GM11168 (cell line): Measurements from ENCODE around the gene GPR25.
"Not testable (repeated sequence)": the region's sequence is repeated elsewhere in the genome, so short reads cannot be mapped to it uniquely, and the experiment has no call there.

Experiments used
- in situ Hi-C: fragments of 300-500 bp; cut with MboI; formaldehyde crosslinking; loops from one replicate; pipeline ENCODE4 v1.12.0; 2022; ENCODE audit warnings: low sequenced_read_pairs; ENCODE audit not compliant: unreplicated experiment

GPR25 gene

DNA sequence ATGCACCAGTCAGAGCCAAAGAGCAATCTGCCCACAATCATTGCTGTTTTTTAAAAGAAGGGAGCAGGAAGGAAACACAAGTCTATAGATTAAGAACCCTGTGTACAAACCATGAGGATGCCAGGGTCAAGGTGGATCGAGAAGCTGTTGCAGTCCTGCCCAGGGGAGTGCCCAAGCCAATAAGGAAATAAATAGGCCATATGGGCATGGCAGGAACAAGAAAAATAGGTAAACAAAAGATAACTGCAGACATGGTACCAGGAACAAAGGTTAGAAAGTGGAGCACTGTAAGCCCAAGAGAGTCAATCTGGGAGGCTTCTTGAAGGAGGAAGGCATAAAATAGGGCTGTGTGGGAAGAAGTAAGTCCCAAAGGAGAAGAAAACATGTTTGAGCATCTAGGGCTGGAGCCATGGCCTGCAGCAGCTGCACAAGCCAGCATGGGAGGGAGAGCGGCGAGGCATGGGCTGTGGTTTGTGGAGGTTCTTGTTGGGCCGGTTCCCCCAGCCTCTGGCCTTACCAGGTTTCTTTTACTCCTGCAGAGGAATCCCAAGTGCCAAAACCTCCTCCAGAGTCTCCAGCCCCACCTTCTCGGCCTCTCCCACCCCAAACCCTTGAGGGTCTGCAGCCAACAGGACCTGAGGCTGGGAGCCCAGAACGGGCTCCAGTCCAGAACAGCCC, 35.5 kb downstream of the GPR25 start:
- in situ Hi-C loops, result no loop called here

DNA sequence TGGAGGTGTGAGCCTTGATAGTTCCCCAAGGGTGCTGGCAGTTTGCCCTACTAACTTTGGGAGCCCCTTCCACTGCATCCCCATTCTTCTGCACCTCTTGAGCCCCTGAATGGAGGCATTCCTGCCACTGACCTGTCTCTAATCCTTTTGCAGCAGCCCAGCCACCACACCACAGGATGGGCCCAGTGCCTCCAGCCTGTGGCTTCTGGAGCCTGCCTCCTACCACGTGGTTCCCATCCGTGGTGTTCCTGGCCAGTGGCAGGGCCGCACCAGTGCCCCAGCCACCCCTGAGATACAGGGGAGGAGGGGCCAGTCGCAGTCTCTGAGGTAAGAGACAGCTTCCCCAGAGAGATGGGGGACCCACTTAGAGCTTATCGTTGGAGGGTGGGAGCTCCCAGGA, 36.3 kb downstream of the GPR25 start:
- in situ Hi-C loops, result no loop called here

DNA sequence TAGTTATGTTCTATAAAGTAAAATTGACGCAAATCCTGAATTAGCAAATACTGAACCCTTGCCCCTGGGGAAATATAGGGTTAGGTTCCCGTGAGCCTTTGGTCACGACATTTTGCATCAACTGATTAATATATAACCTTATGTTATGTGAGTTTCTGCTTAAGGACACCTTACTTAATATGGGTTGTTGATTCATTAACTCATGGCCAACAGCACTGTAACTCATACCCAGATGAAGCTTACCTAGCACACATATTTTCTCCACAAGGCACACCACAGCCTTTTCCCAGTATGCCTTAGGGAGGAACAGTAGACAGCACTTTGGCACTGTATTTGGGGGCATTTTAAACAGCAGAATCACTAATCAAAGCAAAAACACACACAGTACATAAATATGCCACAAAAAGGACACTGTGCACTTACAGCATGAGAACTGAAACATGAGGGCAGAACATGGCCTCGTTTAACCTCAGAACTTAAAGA, 37.0 kb downstream of the GPR25 start:
- in situ Hi-C loops, result no loop called here

DNA sequence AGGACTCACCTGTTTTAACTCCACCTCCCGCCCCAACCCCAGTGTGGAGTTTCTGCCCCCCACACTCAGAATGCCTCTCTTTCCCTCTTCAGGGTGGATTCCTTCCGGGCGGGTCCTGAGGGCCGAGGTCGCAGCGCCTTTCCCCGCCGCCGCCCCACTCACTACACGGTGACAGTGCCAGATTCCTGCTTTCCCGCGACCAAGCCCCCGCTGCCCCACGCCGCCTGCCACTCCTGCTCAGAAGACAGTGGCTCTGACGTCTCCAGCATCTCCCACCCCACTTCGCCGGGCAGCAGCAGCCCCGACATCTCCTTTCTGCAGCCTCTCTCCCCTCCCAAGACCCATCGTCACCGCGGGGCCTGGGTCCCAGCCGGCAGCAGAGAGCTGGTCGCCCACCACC, 38.6 kb downstream of the GPR25 start:
- in situ Hi-C loops, result no loop called here

DNA sequence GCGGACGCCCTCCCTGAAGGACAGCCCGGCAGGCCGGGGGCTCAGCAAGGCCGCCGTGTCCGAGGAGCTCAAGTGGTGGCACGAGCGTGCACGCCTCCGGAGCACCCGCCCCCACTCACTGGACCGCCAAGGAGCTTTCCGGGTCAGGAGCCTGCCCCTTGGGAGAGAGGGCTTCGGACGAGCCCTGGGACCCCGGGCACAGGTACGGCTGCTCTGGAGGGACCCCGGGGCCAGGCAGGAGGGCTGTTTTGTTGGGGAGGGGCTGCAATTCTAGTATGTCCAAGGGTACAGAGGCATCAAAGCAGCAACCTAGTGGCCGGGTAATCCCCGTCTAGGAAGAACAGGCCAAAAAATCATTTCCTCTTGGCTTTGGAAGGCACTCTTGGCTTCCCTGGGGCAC, 39.2 kb downstream of the GPR25 start:
- in situ Hi-C loops, result not testable (repeated sequence)

DNA sequence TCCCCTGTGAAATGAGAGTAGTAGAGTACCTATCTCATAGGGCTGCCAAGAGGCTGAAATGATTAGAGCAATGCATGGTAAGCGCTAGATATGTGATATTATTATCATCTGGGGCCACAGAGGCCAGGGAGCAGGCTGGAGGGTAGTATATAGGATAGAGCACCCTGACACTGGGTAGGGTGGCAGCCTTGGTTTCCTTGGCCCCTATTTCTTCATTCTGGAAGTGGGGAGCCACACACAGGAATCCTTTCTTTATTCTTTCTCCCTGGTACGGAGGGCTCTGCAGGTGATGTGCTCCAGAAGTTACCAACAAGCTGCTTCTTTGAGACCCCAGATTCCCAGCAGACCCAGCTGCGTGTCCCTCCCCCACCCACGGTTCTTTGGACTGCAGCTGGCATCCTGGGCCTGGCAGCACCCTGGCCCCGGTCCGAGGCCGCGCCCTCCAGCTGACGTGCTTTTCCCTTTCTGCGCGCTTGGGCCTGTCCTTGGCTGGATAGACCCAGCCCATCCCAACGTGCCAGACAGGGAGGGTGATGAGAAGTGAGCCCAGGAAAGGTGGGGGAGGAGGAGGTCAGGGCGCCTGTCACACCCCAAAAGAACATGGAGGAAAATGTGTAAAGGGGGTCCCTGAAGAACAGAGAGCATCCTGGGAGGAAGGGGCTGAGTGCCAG, 40.1 kb downstream of the GPR25 start:
- in situ Hi-C loops, result no loop called here

DNA sequence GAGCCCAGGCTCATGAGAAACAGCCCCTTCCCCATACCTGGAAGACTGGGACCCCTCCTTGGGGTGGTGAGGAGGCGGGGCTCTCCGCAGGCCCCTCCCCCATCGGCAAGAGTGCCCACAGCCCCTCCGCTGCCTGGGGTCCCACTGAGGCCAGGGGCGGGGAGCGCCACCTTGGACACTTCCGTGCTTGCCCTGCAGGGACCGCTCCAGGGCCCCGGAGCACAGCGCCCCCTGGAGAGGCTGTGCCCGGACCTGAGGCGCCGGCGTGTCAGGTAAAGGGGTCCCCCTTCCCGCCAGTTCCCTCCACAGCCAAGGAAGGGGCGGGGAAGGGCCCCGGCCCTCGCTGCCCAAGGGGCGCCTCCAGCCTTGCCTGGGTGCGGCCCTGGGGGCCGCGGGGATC, 43.4 kb downstream of the GPR25 start:
- in situ Hi-C loops, result no loop called here

DNA sequence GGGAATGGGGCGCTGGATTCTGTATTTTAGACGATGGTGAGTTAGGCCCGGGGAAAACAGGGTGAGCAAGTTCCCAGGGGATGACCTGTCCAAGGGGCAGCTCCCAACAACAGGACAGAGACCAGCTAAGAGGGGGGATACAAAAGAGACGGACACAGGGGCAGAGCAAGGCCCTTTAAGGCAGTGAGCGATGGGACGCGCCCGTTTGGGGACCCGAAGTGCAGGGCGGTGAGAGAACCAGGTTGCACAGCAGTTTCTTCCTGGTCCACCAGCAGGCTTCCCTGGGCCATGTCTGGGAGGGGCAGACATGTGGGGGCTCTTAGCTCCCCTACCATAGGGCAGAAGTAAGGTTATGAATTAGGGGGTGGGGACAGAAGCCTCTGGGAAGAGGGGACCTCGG, 43.9 kb downstream of the GPR25 start:
- in situ Hi-C loops, result no loop called here

DNA sequence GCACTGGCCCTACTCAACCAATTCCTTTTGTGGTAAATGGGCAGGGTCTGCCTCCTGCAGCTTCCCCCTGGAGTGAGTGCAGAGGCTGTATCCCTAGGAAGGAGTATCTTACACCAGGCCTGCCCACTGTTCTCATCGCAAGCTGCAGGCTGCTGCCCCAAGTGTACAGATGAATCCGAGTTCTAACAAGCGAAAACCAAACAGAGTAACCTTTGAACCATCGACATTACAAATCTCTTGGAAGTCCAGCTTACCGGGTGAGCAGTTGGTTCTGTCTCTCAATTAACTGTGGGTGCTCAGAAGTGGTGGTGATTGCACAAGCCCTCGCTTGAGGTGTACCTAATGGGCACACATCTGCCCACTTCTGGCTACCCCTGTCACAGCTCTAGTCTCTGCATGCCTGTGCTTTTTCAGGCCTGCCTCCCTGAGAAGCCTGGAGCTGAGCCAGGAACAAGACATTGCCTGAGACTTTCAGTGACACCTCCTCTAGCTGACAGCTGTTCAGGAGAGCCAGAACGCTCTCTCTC, 44.6 kb downstream of the GPR25 start:
- in situ Hi-C loops, result no loop called here

DNA sequence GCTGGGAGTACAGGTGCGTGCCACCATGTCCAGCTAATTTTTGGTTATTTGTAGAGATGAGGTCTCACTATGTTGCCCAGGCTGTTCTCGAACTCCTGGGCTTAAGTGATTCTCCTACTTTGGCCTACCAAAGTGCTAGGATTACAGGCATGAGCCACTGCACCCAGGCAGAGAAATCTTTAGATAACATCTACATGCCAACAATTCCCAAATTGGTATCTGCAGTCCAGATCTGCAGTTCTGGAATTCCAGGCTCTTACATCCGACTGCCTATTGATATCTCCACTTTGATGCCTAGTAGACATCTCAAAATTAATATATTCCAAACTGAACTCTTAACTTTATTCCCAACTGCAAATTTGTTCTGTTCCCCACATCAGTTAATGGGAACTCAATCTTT, 45.2 kb downstream of the GPR25 start:
- in situ Hi-C loops, result no loop called here

DNA sequence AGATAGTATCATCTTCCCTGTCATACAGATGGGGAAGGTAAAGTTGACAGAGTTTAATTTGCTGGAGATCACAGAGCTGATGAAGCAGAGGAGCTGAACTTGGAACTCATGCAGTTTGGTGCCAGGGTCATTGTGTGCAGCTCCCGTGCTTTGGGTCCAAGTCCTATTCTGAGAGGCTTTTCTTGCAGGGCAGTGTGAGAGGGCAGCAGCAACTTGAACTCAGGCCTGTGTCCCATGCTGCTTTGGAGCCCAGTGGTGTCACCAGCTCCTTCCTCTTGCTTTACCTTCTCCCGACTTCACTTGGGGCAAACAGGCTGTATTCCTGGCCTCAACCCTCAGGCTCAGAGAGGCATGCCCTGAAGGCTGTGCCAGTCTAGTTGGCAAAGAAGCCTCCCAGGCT, 46.6 kb downstream of the GPR25 start:
- in situ Hi-C loops, result no loop called here

DNA sequence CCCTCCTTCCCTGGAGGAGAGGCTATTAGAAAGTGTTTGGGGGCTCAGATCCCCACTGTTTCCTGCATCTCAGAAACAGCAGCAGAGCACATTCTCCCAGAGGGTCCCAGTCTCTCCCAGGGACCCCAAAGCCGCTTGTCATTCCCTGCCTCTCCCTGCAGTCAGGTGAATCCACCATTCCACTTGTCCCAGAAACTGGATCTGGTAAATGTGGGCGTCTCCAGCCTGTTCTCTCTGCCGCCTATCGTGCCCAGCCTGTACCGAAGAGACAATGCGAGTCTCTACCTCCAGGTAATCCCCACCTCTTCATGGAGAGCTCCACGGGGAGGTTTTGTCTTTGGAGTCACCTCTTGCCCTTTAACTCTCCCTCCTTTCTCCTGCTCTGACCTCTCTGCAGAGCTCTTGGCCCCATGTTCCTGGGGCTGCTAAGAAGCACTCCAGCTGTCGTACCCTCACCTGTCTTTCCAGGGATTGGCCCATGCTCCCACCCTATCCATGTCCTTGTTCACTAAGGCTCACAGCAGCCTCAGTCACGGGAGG, 48.9 kb downstream of the GPR25 start:
- in situ Hi-C loops, result no loop called here

DNA sequence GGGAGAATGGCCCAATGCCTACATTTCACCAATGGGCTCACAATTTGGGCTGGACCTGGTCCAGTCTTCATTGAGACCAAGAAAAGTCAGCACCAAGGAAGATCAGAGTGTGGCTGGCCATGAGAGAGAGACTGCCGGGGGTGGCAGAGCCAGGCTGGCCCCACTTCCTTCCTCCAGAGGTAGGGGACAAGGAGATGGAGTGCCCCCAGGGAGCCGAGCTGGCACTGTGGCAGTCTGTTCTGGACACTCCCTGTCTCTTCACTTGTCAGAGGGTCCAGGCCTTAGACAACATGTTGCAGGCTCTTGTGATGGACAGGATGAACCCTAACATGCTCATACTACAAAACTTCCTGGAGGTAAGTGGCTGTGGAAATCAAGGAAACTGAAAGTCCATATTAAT, 49.6 kb downstream of the GPR25 start:
- in situ Hi-C loops, result no loop called here

DNA sequence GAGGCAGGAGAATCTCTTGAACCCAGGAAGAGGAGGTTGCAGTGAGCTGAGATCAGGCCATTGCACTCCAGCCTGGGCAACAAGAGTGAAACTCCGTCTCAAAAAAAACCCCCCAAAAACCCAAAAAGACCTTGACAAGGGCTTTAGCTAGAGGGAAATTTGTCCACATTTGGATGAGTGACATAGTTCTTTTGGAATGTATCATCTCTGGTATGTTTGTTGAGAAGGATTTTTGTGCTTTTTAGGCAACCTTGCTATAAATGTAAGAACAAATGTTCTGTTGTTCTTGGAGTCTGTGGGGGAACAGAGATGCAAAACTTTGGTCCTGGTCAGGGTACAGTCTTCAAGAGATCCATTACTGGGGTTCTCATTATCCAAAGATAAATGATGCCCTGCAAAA, 50.8 kb downstream of the GPR25 start:
- in situ Hi-C loops, result no loop called here
